Measurements from ENCODE around the gene APOD.
A peak's percentile ranks its signal among the peaks of the same experiment; 100 is the strongest.
"Not testable (repeated sequence)": the region's sequence is repeated elsewhere in the genome, so short reads cannot be mapped to it uniquely, and the experiment has no call there.

APOD gene

GRCh38 chr3:195617784-195618659 lies 34.3 kb upstream of the APOD start:
- DNase-seq, result not testable (repeated sequence)

GRCh38 chr3:195617134-195617533 lies 33.4 kb upstream of the APOD start:
- not testable (repeated sequence) for DNase-seq

- no peak for DNase-seq
Measured at GRCh38 chr3:195616681-195617080, 32.9 kb upstream of the APOD start.

GRCh38 chr3:195615952-195616537 lies 32.3 kb upstream of the APOD start:
- not testable (repeated sequence) for DNase-seq

- peak; percentile 50 for DNase-seq
Measured at GRCh38 chr3:195614672-195615504, 31.1 kb upstream of the APOD start.

GRCh38 chr3:195613468-195614069 lies 29.8 kb upstream of the APOD start:
- no peak for DNase-seq

- no peak for DNase-seq
Measured at GRCh38 chr3:195612075-195612800, 28.5 kb upstream of the APOD start.

- DNase-seq, result no peak
Measured at GRCh38 chr3:195609229-195609628, 25.5 kb upstream of the APOD start.

GRCh38 chr3:195601785-195602184 lies 18.0 kb upstream of the APOD start:
- DNase-seq, result not testable (repeated sequence)

GRCh38 chr3:195601382-195601781 lies 17.6 kb upstream of the APOD start:
- no peak for DNase-seq

- DNase-seq, result not testable (repeated sequence)
Measured at GRCh38 chr3:195599926-195600325, 16.2 kb upstream of the APOD start.

GRCh38 chr3:195599516-195599915 lies 15.8 kb upstream of the APOD start:
- not testable (repeated sequence) for DNase-seq

- no peak for DNase-seq
Measured at GRCh38 chr3:195597848-195598247, 14.1 kb upstream of the APOD start.

GRCh38 chr3:195597229-195597628 lies 13.5 kb upstream of the APOD start:
- no peak for DNase-seq

- DNase-seq, result no peak
Measured at GRCh38 chr3:195596765-195597171, 13.0 kb upstream of the APOD start.

- DNase-seq, result no peak
Measured at GRCh38 chr3:195595785-195596531, 12.2 kb upstream of the APOD start.

GRCh38 chr3:195591852-195592251 lies 8.1 kb upstream of the APOD start:
- DNase-seq, result no peak

- no peak for DNase-seq
Measured at GRCh38 chr3:195591220-195591619, 7.5 kb upstream of the APOD start.

- not testable (repeated sequence) for DNase-seq
Measured at GRCh38 chr3:195590381-195590780, 6.6 kb upstream of the APOD start.

- DNase-seq, result not testable (repeated sequence)
Measured at GRCh38 chr3:195589796-195590195, 6.1 kb upstream of the APOD start.

GRCh38 chr3:195587824-195588223 lies 4.1 kb upstream of the APOD start:
- no peak for DNase-seq

GRCh38 chr3:195587406-195587805 lies 3.7 kb upstream of the APOD start:
- no peak for DNase-seq
